ENCODE data around the gene RPP25L.

Gene RPP25L

GRCh38 chr9:34565856-34566255 is 46.0 kb downstream of the RPP25L start:
- no peak for DNase-seq

DNA sequence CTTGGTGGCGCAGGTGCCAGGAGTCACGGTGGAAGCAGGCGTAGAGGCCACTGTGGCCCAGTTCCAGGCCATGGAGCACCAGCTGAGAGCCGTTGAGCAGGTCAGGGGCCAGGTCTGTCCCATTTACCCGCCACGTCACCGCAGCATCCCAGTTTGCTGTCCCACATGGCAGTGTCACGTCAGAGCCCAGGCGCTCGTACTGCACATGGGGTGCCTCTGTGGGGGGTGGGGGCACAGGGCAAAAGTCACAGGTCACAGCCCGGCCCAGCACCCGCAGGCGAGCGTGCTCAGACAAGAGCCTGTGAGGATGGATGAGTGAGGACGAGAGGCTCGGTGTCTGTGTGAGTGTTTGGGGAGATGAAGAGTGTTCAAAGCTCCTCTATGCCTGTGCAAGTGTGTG is 47.3 kb downstream of the RPP25L start:
- DNase-seq, result no peak

DNA sequence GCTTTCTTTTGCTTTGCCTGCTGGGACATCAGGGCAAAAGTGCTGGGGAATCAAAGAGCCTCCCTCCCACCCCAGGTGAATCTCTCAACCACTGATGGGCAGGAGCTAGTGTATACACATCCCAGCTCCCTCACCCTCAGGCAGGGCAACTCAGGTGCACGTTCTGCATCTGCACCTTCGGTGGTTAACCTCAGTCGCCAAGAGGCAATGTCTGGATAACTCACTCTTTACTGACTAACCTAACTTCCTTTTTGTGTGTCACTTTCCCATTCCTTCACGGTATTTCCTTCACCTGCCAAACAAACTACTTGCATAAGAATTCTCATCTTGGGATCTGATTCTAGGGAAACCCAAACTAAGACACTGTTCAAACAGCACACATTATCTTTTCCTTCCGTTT is 48.6 kb downstream of the RPP25L start:
- no peak for DNase-seq

DNA sequence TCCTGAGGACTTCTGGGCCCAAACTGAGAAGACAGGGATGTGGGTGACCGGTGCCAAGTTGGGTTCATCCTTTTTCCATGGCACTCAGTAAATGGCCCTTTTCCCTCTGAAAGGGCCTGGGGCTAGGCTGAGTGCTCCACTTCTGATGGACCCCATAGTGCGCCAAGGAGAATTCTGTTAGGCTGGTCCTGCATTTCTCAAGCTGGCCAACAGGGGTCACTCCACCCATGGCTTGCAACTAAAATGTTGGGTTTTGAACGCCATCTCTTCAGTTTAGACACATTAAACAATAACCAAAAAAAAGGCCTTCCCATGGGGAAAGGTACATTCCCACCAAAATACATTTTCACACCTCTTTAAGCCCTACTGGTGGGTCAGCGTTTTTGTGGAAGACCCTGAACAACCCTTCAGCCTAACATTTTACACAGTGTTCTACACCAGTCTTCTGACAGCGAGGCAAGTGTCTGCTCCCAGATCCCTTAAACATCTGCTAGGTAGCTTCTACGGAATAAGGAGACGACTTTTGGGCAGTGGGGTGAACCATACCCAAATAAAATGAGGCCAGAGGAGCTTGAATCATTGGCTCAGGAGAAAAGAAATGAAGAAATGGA is 49.7 kb downstream of the RPP25L start:
- no peak for DNase-seq

GRCh38 chr9:34560599-34561214 is 51.2 kb downstream of the RPP25L start:
- no peak for DNase-seq

All from right forelimb (tissue), 1 donor.